HEK293 (cell line): Measurements from ENCODE around the gene PDE2A.

Experiments
- CTCF ChIA-PET: fragments of 350-600 bp; formaldehyde crosslinking; extraction: SDS; loops from one replicate; lab custom pipeline; 2021; ENCODE audit warnings: antibody characterized with exemption; lab: Yijun Ruan, JAX
- POLR2A ChIA-PET: fragments of 300-600 bp; formaldehyde crosslinking; extraction: SDS; loops from one replicate; lab custom pipeline; 2020; ENCODE audit warnings: antibody characterized with exemption, inconsistent platforms; lab: Yijun Ruan, JAX
- H3K27ac ChIP-seq: fragments of 200-500 bp; sonication (Bioruptor generic); 2 replicates; pipeline ENCODE4 v1.5.1; 2014; ENCODE audit warnings: low read depth, low read length, control low read depth, inconsistent platforms; ENCODE audit errors: extremely low read depth
- H3K36me3 ChIP-seq, 2 experiments: fragments of 200-500 bp in 1 of 2; sonication (Bioruptor generic) in 1 of 2; 1 replicate in 1 of 2; 2 replicates in 1 of 2; pipeline ENCODE4 v1.5.1; 2014 to 2017; ENCODE audit warnings: inconsistent platforms in 2 of 2, low read length in 2 of 2; ENCODE audit not compliant: control insufficient read depth in 2 of 2, insufficient read depth in 1 of 2
- H3K4me1 ChIP-seq: fragments of 200-500 bp; sonication (Bioruptor generic); 2 replicates; pipeline ENCODE4 v1.5.1; 2014; ENCODE audit warnings: mild to moderate bottlenecking, low read length, inconsistent platforms; ENCODE audit not compliant: control insufficient read depth, insufficient read depth
- H3K4me3 ChIP-seq: 2 replicates; pipeline ENCODE4 v1.5.1; 2011; ENCODE audit warnings: low read depth, mild to moderate bottlenecking, control low read depth, low read length, moderate library complexity
- H3K9me3 ChIP-seq: fragments of 200-500 bp; sonication (Bioruptor generic); 2 replicates; pipeline ENCODE4 v1.5.1; 2014; ENCODE audit warnings: low read depth, low read length, inconsistent platforms; ENCODE audit not compliant: control insufficient read depth, insufficient read depth
- AEBP2 ChIP-seq: fragments of 450-650 bp; formaldehyde crosslinking; IDR thresholded peaks from 2 replicates; pipeline ENCODE4 v1.5.1; 2016; ENCODE audit warnings: missing biosample characterization, missing genetic modification characterization, borderline replicate concordance
- CTCF ChIP-seq: fragments of 450-650 bp; formaldehyde crosslinking; IDR thresholded peaks from 2 replicates; pipeline ENCODE4 v1.5.1; 2016; ENCODE audit warnings: missing biosample characterization, missing genetic modification characterization
- GLI2 ChIP-seq: fragments of 450-650 bp; formaldehyde crosslinking; IDR thresholded peaks from 2 replicates; pipeline ENCODE4; 2017; ENCODE audit warnings: missing biosample characterization, missing genetic modification characterization, low read depth, borderline replicate concordance
- KLF10 ChIP-seq: fragments of 450-650 bp; IDR thresholded peaks from 2 replicates; pipeline ENCODE4 v1.5.1; 2018; ENCODE audit warnings: missing biosample characterization, mild to moderate bottlenecking, missing genetic modification characterization
- SETDB1 ChIP-seq: IDR thresholded peaks from one replicate; pipeline ENCODE4 v1.6.1; 2017; ENCODE audit warnings: mild to moderate bottlenecking, low read length, moderate library complexity, mixed read lengths; ENCODE audit not compliant: insufficient read length
- TSHZ1 ChIP-seq: fragments of 450-650 bp; formaldehyde crosslinking; IDR thresholded peaks from 2 replicates; pipeline ENCODE4 v1.5.1; 2016; ENCODE audit warnings: missing biosample characterization, missing genetic modification characterization, borderline replicate concordance
- ZBTB21 ChIP-seq: fragments of 450-650 bp; formaldehyde crosslinking; IDR thresholded peaks from 2 replicates; pipeline ENCODE4 v1.5.1; 2017; ENCODE audit warnings: missing biosample characterization, missing genetic modification characterization
- ZNF10 ChIP-seq: fragments of 450-650 bp; formaldehyde crosslinking; IDR thresholded peaks from 2 replicates; pipeline ENCODE4 v1.5.1; 2017; ENCODE audit warnings: missing biosample characterization, missing genetic modification characterization
- ZNF121 ChIP-seq: fragments of 450-650 bp; formaldehyde crosslinking; IDR thresholded peaks from 2 replicates; pipeline ENCODE4 v1.5.1; 2016; ENCODE audit warnings: missing biosample characterization, missing genetic modification characterization
- ZNF140 ChIP-seq: fragments of 450-650 bp; formaldehyde crosslinking; IDR thresholded peaks from 2 replicates; pipeline ENCODE4 v1.5.1; 2016; ENCODE audit warnings: missing biosample characterization, missing genetic modification characterization
- ZNF223 ChIP-seq: fragments of 450-650 bp; formaldehyde crosslinking; IDR thresholded peaks from 2 replicates; pipeline ENCODE4 v1.5.1; 2016; ENCODE audit warnings: missing biosample characterization, missing genetic modification characterization
- ZNF248 ChIP-seq: fragments of 450-650 bp; formaldehyde crosslinking; IDR thresholded peaks from 2 replicates; pipeline ENCODE4 v1.5.1; 2017; ENCODE audit warnings: missing biosample characterization, missing genetic modification characterization
- ZNF449 ChIP-seq: fragments of 450-650 bp; formaldehyde crosslinking; IDR thresholded peaks from 2 replicates; pipeline ENCODE4 v1.5.1; 2017; ENCODE audit warnings: missing biosample characterization, mild to moderate bottlenecking, missing genetic modification characterization, moderate library complexity
- ZNF626 ChIP-seq: fragments of 450-650 bp; sonication (Bioruptor Pico); formaldehyde crosslinking; IDR thresholded peaks from 2 replicates; pipeline ENCODE4 v1.5.1; 2018; ENCODE audit warnings: missing biosample characterization, missing genetic modification characterization, inconsistent platforms
- TF ChIP-seq, protein P1 (sequence below): fragments of 450-650 bp; formaldehyde crosslinking; IDR thresholded peaks from 2 replicates; pipeline ENCODE4 v1.5.1; 2016; ENCODE audit warnings: missing biosample characterization, missing genetic modification characterization
- TF ChIP-seq, protein P2 (sequence below): fragments of 450-650 bp; formaldehyde crosslinking; IDR thresholded peaks from 2 replicates; pipeline ENCODE4 v1.5.1; 2016; ENCODE audit warnings: missing biosample characterization, missing genetic modification characterization

PDE2A gene

DNA sequence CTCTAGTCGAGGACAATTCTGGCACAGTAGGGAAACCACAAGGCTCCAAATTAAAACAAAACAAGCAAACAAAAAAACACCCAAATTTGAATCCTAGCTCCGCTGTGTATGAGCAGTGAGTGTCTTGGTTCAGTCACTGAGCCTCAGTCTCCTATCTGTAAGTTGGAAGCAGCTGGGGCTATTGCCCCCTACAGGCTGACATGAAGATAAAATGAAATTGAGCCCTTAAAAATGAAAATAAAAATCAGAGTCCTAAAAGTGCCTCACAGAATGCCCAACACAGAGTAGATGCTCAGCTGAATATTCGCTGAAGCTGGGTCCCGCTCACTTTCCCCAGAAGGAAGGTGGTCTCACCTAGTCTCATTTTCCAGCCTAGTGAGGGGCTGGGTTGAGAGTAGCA is 65.2 kb downstream of the PDE2A start:
- Histone ChIP-seq H3K36me3 (no peaks in the 10 kb centered on the region), H3K9me3 (no peaks in the 10 kb centered on the region), H3K4me1 (no peaks in the 10 kb centered on the region), H3K4me3 (no peak overlapping the region), H3K27ac (no peak overlapping the region)
- TF ChIP-seq SETDB1 (no peak), ZNF248 (tag by site-specific recombination) (no peak), ZNF449 (tag by site-specific recombination) (no peak), CTCF (tag by site-specific recombination) (no peak), AEBP2 (no peak), KLF10 (tag by site-specific recombination) (no peak), ZBTB21 (tag by site-specific recombination) (no peak), ZNF223 (tag by site-specific recombination) (no peak), ZNF626 (tag by site-specific recombination) (no peak), ZNF10 (tag by site-specific recombination) (no peak), TSHZ1 (no peak), ZNF121 (tag by site-specific recombination) (no peak), GLI2 (tag by site-specific recombination) (no peak), ZNF140 (tag by site-specific recombination) (no peak)
- TF ChIP-seq, protein P1, sequence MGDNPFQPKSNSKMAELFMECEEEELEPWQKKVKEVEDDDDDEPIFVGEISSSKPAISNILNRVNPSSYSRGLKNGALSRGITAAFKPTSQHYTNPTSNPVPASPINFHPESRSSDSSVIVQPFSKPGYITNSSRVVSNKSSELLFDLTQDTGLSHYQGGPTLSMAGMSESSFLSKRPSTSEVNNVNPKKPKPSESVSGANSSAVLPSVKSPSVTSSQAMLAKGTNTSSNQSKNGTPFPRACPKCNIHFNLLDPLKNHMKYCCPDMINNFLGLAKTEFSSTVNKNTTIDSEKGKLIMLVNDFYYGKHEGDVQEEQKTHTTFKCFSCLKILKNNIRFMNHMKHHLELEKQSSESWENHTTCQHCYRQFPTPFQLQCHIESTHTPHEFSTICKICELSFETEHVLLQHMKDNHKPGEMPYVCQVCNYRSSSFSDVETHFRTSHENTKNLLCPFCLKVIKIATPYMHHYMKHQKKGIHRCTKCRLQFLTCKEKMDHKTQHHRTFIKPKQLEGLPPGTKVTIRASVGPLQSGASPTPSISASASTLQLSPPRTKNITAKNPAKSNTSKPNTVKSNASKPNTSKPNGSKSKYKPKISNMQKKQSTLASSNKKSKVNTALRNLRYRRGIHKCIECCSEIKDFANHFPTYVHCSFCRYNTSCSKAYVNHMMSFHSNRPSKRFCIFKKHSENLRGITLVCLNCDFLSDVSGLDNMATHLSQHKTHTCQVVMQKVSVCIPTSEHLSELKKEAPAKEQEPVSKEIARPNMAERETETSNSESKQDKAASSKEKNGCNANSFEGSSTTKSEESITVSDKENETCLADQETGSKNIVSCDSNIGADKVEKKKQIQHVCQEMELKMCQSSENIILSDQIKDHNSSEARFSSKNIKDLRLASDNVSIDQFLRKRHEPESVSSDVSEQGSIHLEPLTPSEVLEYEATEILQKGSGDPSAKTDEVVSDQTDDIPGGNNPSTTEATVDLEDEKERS (tag by site-specific recombination): no peak
- TF ChIP-seq, protein P2, sequence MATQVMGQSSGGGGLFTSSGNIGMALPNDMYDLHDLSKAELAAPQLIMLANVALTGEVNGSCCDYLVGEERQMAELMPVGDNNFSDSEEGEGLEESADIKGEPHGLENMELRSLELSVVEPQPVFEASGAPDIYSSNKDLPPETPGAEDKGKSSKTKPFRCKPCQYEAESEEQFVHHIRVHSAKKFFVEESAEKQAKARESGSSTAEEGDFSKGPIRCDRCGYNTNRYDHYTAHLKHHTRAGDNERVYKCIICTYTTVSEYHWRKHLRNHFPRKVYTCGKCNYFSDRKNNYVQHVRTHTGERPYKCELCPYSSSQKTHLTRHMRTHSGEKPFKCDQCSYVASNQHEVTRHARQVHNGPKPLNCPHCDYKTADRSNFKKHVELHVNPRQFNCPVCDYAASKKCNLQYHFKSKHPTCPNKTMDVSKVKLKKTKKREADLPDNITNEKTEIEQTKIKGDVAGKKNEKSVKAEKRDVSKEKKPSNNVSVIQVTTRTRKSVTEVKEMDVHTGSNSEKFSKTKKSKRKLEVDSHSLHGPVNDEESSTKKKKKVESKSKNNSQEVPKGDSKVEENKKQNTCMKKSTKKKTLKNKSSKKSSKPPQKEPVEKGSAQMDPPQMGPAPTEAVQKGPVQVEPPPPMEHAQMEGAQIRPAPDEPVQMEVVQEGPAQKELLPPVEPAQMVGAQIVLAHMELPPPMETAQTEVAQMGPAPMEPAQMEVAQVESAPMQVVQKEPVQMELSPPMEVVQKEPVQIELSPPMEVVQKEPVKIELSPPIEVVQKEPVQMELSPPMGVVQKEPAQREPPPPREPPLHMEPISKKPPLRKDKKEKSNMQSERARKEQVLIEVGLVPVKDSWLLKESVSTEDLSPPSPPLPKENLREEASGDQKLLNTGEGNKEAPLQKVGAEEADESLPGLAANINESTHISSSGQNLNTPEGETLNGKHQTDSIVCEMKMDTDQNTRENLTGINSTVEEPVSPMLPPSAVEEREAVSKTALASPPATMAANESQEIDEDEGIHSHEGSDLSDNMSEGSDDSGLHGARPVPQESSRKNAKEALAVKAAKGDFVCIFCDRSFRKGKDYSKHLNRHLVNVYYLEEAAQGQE (tag by site-specific recombination): no peak
- CTCF ChIA-PET: interaction anchor here (0.6 to 3.7 kb wide), 11 partner anchors 9 to 580 kb away, joined by 3 to 16 read pairs (median 4); no protein-coding TSS in a partner anchor
- POLR2A ChIA-PET: no interaction called here
